ENCODE results near the gene AAK1.

- TF ChIP-seq CTCF (optimal IDR thresholded peaks at IDR 0.05 in 1 of 3, IDR thresholded peaks at IDR 0.05 in 1 of 3, conservative IDR thresholded peaks at IDR 0.05 in 1 of 3; ENCODE audit: extremely low read depth in 1 of 3, insufficient read depth in 2 of 3, low read length in 3 of 3) (no peak), EZH2 (IDR thresholded peaks at IDR 0.05; ENCODE audit: low read length) (no peak)
These were observed 207.0 kb downstream of the AAK1 start for GRCh38 chr2:69436596-69436937.

Data from keratinocyte (primary cell).